ENCODE measurements around the gene FAR2.
"Not testable (repeated sequence)": the region's sequence is repeated elsewhere in the genome, so short reads cannot be mapped to it uniquely, and the experiment has no call there.

Gene FAR2

GRCh38 chr12:29148911-29149690 lies at the start of gene FAR2:
Gene FAR2 (plus strand): TSS chr12:29149278. CDS start chr12:29270450, 121,172 bp downstream.
- DNase-seq: no peak

- no peak for DNase-seq
These were observed 46.3 kb upstream of the FAR2 start for GRCh38 chr12:29102741-29103140.

- DNase-seq: peak; percentile 11
These were observed 45.5 kb upstream of the FAR2 start for GRCh38 chr12:29103539-29103974.

GRCh38 chr12:29104516-29104915 lies 44.6 kb upstream of the FAR2 start:
- no peak for DNase-seq

GRCh38 chr12:29110506-29111442 lies 38.3 kb upstream of the FAR2 start:
- no peak for DNase-seq

- DNase-seq: no peak
These were observed 36.0 kb upstream of the FAR2 start for GRCh38 chr12:29113101-29113500.

- no peak for DNase-seq
These were observed 32.7 kb upstream of the FAR2 start for GRCh38 chr12:29116414-29116813.

GRCh38 chr12:29131539-29131938 lies 17.5 kb upstream of the FAR2 start:
- no peak for DNase-seq

- no peak for DNase-seq
These were observed 16.8 kb upstream of the FAR2 start for GRCh38 chr12:29132316-29132715.

- DNase-seq: no peak
These were observed 15.9 kb upstream of the FAR2 start for GRCh38 chr12:29133181-29133580.

- DNase-seq: no peak
These were observed 15.4 kb upstream of the FAR2 start for GRCh38 chr12:29133680-29134079.

GRCh38 chr12:29138256-29138655 lies 10.8 kb upstream of the FAR2 start:
- not testable (repeated sequence) for DNase-seq

GRCh38 chr12:29138855-29139254 lies 10.2 kb upstream of the FAR2 start:
- DNase-seq: not testable (repeated sequence)

GRCh38 chr12:29145372-29146170 lies 3.5 kb upstream of the FAR2 start:
- no peak for DNase-seq

GRCh38 chr12:29146196-29146595 lies 2.9 kb upstream of the FAR2 start:
- DNase-seq: no peak

- DNase-seq: no peak
These were observed 1.1 kb upstream of the FAR2 start for GRCh38 chr12:29147731-29148595.

- no peak for DNase-seq
These were observed 525 bp upstream of the FAR2 start for GRCh38 chr12:29148596-29148910.

GRCh38 chr12:29149691-29150281 lies 708 bp downstream of the FAR2 start:
- no peak for DNase-seq

GRCh38 chr12:29150462-29150861 lies 1.4 kb downstream of the FAR2 start:
- DNase-seq: no peak

- DNase-seq: no peak
These were observed 3.3 kb downstream of the FAR2 start for GRCh38 chr12:29152223-29152868.

- no peak for DNase-seq
These were observed 4.0 kb downstream of the FAR2 start for GRCh38 chr12:29152981-29153630.

All from KG1 (cell line).